Testis (tissue), 3 donors: ENCODE measurements around the gene RPL22. TPM values are rescaled to one million over a fixed set of nuclear protein-coding genes. Genes with fewer than 3 reads are reported as not detected.

Experiments used
- DNase-seq: peaks from one replicate; pipeline ENCODE4 v3.0.0-alpha.2; 2019
- H3K27ac ChIP-seq, 2 donors: fragments of 200-600 bp; sonication (generic); one replicate each; pipeline ENCODE4 v1.5.1; 2019
- H3K27me3 ChIP-seq: fragments of 200-600 bp; sonication (generic); one replicate; pipeline ENCODE4 v1.5.1; 2019
- H3K36me3 ChIP-seq: fragments of 200-600 bp; sonication (generic); one replicate; pipeline ENCODE4 v1.5.1; 2017; ENCODE audit warnings: low read depth; ENCODE audit errors: missing control alignments
- H3K4me1 ChIP-seq: fragments of 200-600 bp; sonication (generic); one replicate; pipeline ENCODE4 v1.5.1; 2019
- H3K4me3 ChIP-seq, 2 donors: fragments of 200-600 bp; sonication (generic); one replicate each; pipeline ENCODE4 v1.5.1; 2017 to 2019
- H3K9me3 ChIP-seq: fragments of 200-600 bp; sonication (generic); one replicate; pipeline ENCODE4 v1.5.1; 2017
- POLR2A ChIP-seq: fragments of 450-650 bp; IDR thresholded peaks from one replicate; pipeline ENCODE4 v1.6.1; 2017; ENCODE audit warnings: antibody characterized with exemption, mild to moderate bottlenecking, moderate library complexity
- WGBS, 2 donors: methylation state at CpG; one replicate each; pipeline ENCODE4 v1.1.5; 2018; 5-methylcytosine and 5-hydroxymethylcytosine counted together
- intact Hi-C: fragments of 100-400 bp; cut with DNase I; formaldehyde crosslinking; loops from one replicate; pipeline ENCODE4 v1.15.1; 2023; ENCODE audit warnings: low total_unique reads
- polyA plus RNA-seq: library from polyadenylated mRNA; stranded (reverse); fragments of 350-450 nt; fragmentation: Illumina TruSeq; extraction: RNeasy Lipid Tissue Mini Kit (QIAGEN cat#74804); gene quantifications from one replicate; pipeline ENCODE4 v1.2.3, GENCODE V29; 2014; ENCODE audit warnings: low read depth, low replicate concordance; ENCODE audit not compliant: insufficient read depth
- total RNA-seq, 2 donors: library from RNA; depleted of rRNA; stranded (reverse); fragments of >200 nt; gene quantifications; one replicate each; pipeline ENCODE4 v1.2.3, GENCODE V29; 2016
- TF ChIP-seq, protein P1 (sequence below), 3 experiments: fragments of 450-650 bp in 2 of 3; fragments of 200-600 bp in 1 of 3; sonication (generic) in 1 of 3; IDR thresholded peaks; one replicate each; pipeline ENCODE4 v1.5.1; 2016 to 2019; ENCODE audit warnings: antibody characterized with exemption in 3 of 3, mild to moderate bottlenecking in 2 of 3, moderate library complexity in 1 of 3

RPL22 gene
- total and polyA plus RNA-seq, 3 donors from 2014 or later: 95.1 to 319 (median 99.9) TPM

DNA sequence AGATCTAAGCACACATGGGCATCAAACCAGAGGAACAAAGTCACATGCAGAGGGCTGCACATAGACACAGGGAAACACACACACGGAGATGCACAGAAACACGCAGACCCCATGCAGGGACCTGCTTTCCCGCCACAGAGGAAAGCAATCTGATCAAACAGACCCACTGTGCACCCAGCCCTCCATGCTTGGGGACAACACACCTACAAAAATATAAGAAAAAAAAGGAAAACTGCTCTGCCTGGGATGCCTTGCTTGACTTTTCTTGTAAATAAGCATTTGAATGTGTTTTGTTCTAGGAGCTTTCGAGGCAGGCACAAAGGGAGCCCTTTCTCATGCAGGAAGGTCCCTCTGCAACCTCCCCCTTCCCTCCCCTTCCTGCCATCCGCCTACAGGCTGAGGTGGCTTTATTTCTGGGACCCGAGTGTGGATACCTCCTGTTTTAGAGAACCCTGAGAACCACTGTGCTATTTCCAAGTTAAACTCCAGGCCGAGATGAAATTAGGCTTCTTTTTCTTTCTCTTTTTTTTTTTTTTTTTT lies 39.9 kb upstream of the RPL22 start:
- H3K4me1 ChIP-seq: peaks cover 5% of the 10 kb centered on the region
- WGBS, 2 donors: 61 to 66% methylated on average over 7 of the region's 7 CpGs
- TF ChIP-seq, protein P1, sequence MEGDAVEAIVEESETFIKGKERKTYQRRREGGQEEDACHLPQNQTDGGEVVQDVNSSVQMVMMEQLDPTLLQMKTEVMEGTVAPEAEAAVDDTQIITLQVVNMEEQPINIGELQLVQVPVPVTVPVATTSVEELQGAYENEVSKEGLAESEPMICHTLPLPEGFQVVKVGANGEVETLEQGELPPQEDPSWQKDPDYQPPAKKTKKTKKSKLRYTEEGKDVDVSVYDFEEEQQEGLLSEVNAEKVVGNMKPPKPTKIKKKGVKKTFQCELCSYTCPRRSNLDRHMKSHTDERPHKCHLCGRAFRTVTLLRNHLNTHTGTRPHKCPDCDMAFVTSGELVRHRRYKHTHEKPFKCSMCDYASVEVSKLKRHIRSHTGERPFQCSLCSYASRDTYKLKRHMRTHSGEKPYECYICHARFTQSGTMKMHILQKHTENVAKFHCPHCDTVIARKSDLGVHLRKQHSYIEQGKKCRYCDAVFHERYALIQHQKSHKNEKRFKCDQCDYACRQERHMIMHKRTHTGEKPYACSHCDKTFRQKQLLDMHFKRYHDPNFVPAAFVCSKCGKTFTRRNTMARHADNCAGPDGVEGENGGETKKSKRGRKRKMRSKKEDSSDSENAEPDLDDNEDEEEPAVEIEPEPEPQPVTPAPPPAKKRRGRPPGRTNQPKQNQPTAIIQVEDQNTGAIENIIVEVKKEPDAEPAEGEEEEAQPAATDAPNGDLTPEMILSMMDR (IDR thresholded peaks at IDR 0.05): no peak
- TF ChIP-seq POLR2A: no peak
- intact Hi-C loops: no loop called here
- no peaks in the 10 kb centered on the region for H3K9me3 ChIP-seq
- no peak overlapping the region for H3K4me3 ChIP-seq
- no peaks in the 10 kb centered on the region for H3K36me3 ChIP-seq
- no peaks in the 10 kb centered on the region for H3K27me3 ChIP-seq
- no peak for DNase-seq
- no peak overlapping the region for H3K27ac ChIP-seq

DNA sequence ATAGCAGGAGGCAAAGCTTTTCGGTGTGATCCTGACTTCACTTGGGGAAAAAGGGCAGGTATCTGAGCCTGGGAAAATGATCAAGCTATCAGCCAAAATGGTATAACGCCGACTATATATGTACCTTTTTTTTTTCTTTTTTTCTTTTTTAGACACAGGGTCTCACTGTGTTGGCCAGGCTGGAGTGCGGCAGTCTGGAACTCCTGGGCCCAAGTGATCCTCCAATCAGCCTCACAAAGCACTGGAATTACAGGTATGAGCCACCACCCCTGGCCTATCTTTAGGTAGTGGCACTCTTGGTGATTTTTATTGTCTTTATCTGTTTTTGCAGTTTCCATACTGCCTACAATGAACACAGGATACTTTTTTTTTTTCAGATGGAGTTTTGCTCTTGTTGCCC lies 37.7 kb upstream of the RPL22 start:
- no peak overlapping the region for H3K4me3 ChIP-seq
- no peaks in the 10 kb centered on the region for H3K27me3 ChIP-seq
- H3K36me3 ChIP-seq: no peaks in the 10 kb centered on the region
- no peaks in the 10 kb centered on the region for H3K9me3 ChIP-seq
- TF ChIP-seq, protein P1 (IDR thresholded peaks at IDR 0.05): no peak
- TF ChIP-seq POLR2A: no peak
- H3K27ac ChIP-seq: no peak overlapping the region
- peaks cover 5% of the 10 kb centered on the region for H3K4me1 ChIP-seq
- 67 to 81% methylated on average over 4 of the region's 4 CpGs for WGBS, 2 donors
- DNase-seq: no peak
- intact Hi-C loops: no loop called here

DNA sequence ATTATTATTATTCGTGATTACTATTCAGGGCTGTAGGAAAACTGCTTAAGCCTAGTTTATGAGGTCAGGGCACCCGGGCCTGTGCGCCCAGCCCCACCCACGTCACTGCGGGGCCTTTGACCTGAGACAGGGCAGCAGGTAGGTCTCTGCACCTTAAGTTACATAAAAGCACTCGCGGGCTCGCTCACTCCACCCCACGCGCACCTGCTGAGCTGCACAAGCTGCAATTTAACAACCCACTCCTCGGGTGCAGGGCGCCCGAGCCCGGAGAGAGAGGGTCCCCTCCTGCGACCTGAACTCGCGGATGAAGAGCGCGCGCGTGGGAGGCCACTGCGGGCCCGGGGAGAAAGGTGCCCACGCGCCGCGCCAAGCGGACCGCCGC lies 35.9 kb upstream of the RPL22 start:
- WGBS, 2 donors: 0 to 1% methylated on average over 4 to 28 of the region's 30 CpGs
- H3K27me3 ChIP-seq: no peaks in the 10 kb centered on the region
- no peak overlapping the region for H3K27ac ChIP-seq
- peaks cover 5% of the 10 kb centered on the region for H3K4me1 ChIP-seq
- peak overlapping the region; percentile 61 to 96 for H3K4me3 ChIP-seq
- DNase-seq: no peak
- intact Hi-C loops: no loop called here
- TF ChIP-seq, protein P1 (IDR thresholded peaks at IDR 0.05): no peak
- TF ChIP-seq POLR2A: no peak
- no peaks in the 10 kb centered on the region for H3K36me3 ChIP-seq
- H3K9me3 ChIP-seq: no peaks in the 10 kb centered on the region

DNA sequence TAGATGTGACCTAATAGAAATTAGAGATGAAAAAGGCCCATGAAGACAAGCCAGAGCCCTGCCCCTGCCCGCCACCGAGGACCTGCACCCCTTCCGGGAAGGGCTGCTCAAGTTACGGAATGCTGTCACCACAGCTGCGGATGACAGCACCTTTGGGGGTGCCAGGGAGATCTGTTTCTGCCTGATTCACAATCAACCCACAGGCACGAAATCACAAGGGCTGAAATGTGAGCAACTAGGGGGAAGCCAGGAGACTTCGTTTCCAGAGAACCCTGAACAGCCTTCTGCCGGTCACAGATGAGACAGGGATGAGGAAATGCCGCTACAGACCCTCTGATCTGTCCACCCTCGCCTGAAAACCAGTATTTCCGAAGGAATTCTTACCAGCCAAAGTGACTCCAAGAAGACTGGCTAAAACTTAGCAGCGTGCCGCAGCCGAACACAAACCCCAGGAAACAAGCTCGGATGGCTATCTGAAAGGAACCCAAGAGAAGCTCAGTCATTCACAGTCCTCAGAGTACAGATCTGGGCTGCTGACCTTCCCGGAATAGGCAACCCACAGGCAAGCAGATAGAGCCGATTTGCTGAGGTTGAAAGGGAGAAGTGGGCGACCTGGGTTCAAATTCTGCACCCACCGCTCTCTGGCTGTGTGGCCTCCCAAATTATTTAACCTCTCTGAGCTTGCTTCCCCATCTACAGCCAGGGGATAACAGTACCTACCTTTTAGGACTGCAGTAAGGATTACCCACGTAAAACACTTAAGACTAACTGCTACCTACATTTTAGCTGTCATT lies 35.3 kb upstream of the RPL22 start:
- H3K36me3 ChIP-seq: no peaks in the 10 kb centered on the region
- WGBS, 2 donors: 37 to 47% methylated on average over 12 to 20 of the region's 20 CpGs
- H3K27ac ChIP-seq: no peak overlapping the region
- intact Hi-C loops: no loop called here
- no peaks in the 10 kb centered on the region for H3K9me3 ChIP-seq
- DNase-seq: no peak
- TF ChIP-seq POLR2A: no peak
- TF ChIP-seq, protein P1 (IDR thresholded peaks at IDR 0.05): no peak
- H3K4me1 ChIP-seq: peaks cover 5% of the 10 kb centered on the region
- peak overlapping the region; percentile 61 to 96 for H3K4me3 ChIP-seq
- H3K27me3 ChIP-seq: no peaks in the 10 kb centered on the region
